GM12878 (cell line): ENCODE results near the gene COQ2. TPM values are rescaled to one million over a fixed set of nuclear protein-coding genes. Genes with fewer than 3 reads are reported as not detected.

Experiments
- ATAC-seq: fragments of 200-7000 bp; cut with Tn5 transposase; 3 replicates; pipeline ENCODE4 v1.9.1; 2020; ENCODE audit warnings: mild to moderate bottlenecking, moderate library complexity
- BruUV-seq: library from RNA; stranded (reverse); fragments of 400-500 nt; replicated peaks from 2 replicates; lab custom pipeline; 2021; lab: Mats Ljungman, UMichigan
- CTCF ChIA-PET: fragments of 300-600 bp; sonication (Branson Sonifier 250); formaldehyde crosslinking; extraction: SDS; loops from one replicate; lab custom pipeline; 2021; ENCODE audit warnings: inconsistent platforms; lab: Yijun Ruan, JAX
- POLR2A ChIA-PET: fragments of 350-600 bp; formaldehyde crosslinking; extraction: SDS; loops from one replicate; lab custom pipeline; 2021; ENCODE audit warnings: inconsistent platforms; lab: Charles Lee
- RAD21 ChIA-PET: fragments of 300-600 bp; sonication (Branson Sonifier 250); formaldehyde crosslinking; loops from one replicate; lab custom pipeline; 2023; ENCODE audit warnings: antibody characterized with exemption; ENCODE audit not compliant: unreplicated experiment; lab: Charles Lee
- SMC1A ChIA-PET: fragments of 300-600 bp; sonication (Branson Sonifier 250); formaldehyde crosslinking; loops from one replicate; lab custom pipeline; 2023; ENCODE audit not compliant: unreplicated experiment, uncharacterized antibody; lab: Charles Lee
- DNase-seq: peaks from one replicate; pipeline ENCODE4 v3.0.0-alpha.2; 2011; ENCODE audit warnings: low read depth, low spot score
- FAIRE-seq: peaks from 3 replicates; lab custom pipeline; 2011; peaks lifted over from hg19 to GRCh38; lab: Jason Lieb, UNC
- H2AFZ ChIP-seq: 2 replicates; pipeline ENCODE4 v1.6.0; 2011; ENCODE audit warnings: low read depth, low read length, control low read depth; ENCODE audit not compliant: control insufficient read depth
- H3K27ac ChIP-seq: 2 replicates; pipeline ENCODE4 v1.5.1; 2011; ENCODE audit warnings: control low read depth; ENCODE audit not compliant: control insufficient read depth, insufficient read depth
- H3K27me3 ChIP-seq, 2 experiments: replicated peaks in 1 of 2; 2 replicates each; pipeline versions ENCODE4 v1.6.0 to v1.6.1; 2011; ENCODE audit warnings: low read length in 1 of 2; ENCODE audit not compliant: control insufficient read depth in 2 of 2, insufficient read depth in 2 of 2
- H3K36me3 ChIP-seq, 2 experiments: 2 replicates each; pipeline ENCODE4 v1.5.1; 2011; ENCODE audit warnings: low read length in 1 of 2; ENCODE audit not compliant: control insufficient read depth in 2 of 2, insufficient read depth in 2 of 2
- H3K4me1 ChIP-seq: 2 replicates; pipeline ENCODE4 v1.6.1; 2011; ENCODE audit warnings: mild to moderate bottlenecking, low read length, moderate library complexity, mixed read lengths; ENCODE audit not compliant: control insufficient read depth, insufficient read depth
- H3K4me2 ChIP-seq: 2 replicates; pipeline ENCODE4 v1.6.0; 2011; ENCODE audit warnings: control low read depth; ENCODE audit not compliant: control insufficient read depth, insufficient read depth
- H3K4me3 ChIP-seq: fragments of 200-600 bp; sonication (generic); 2 replicates; pipeline ENCODE4 v1.5.1; 2016
- H3K79me2 ChIP-seq: 2 replicates; pipeline ENCODE4 v1.6.0; 2011; ENCODE audit warnings: low read length; ENCODE audit not compliant: control insufficient read depth, insufficient read depth
- H3K9ac ChIP-seq: 2 replicates; pipeline ENCODE4 v1.8.0; 2011; ENCODE audit warnings: low read length, control low read depth, mixed read lengths; ENCODE audit not compliant: control insufficient read depth, insufficient read depth
- H3K9me3 ChIP-seq: replicated peaks from 3 replicates; pipeline ENCODE4 v1.5.1; 2011; ENCODE audit warnings: mild to moderate bottlenecking, low read length; ENCODE audit not compliant: control insufficient read depth, insufficient read depth
- H4K20me1 ChIP-seq: 2 replicates; pipeline ENCODE4 v1.6.0; 2011; ENCODE audit not compliant: control insufficient read depth, insufficient read depth
- ASH2L ChIP-seq: fragments of 300-600, 200-600 bp; sonication (generic); IDR thresholded peaks from 2 replicates; pipeline ENCODE4 v1.6.1; 2017; ENCODE audit warnings: low read depth, mild to moderate bottlenecking, borderline replicate concordance
- EGR1 ChIP-seq, 2 experiments: IDR thresholded peaks; 1 replicate in 1 of 2; 2 replicates in 1 of 2; pipeline ENCODE4 v1.6.1; 2011 to 2012; ENCODE audit warnings: low read depth in 2 of 2, low read length in 2 of 2, borderline replicate concordance in 1 of 2, mild to moderate bottlenecking in 1 of 2, moderate library complexity in 1 of 2
- GABPA ChIP-seq: IDR thresholded peaks from 2 replicates; pipeline ENCODE4 v1.6.1; 2014; ENCODE audit warnings: antibody characterized with exemption, low read depth, mild to moderate bottlenecking, inconsistent platforms
- MTA2 ChIP-seq: fragments of 450-650 bp; IDR thresholded peaks from 2 replicates; pipeline ENCODE4 v1.6.1; 2016; ENCODE audit warnings: low read depth, mild to moderate bottlenecking, moderate library complexity
- MYC ChIP-seq: IDR thresholded peaks from 2 replicates; pipeline ENCODE4 v1.6.1; 2011; ENCODE audit warnings: mild to moderate bottlenecking, low read length, moderate library complexity, inconsistent platforms; ENCODE audit not compliant: insufficient read depth, insufficient replicate concordance, insufficient read length, severe bottlenecking
- NFXL1 ChIP-seq: fragments of 450-650 bp; IDR thresholded peaks from 2 replicates; pipeline ENCODE4 v1.6.1; 2017; ENCODE audit warnings: antibody characterized with exemption, mild to moderate bottlenecking, borderline replicate concordance
- NRF1 ChIP-seq: conservative IDR thresholded peaks from 2 replicates; pipeline ENCODE4 v1.6.1; 2011; ENCODE audit warnings: mild to moderate bottlenecking, low read depth, low read length, improper control_type of control experiment
- RAD21 ChIP-seq: IDR thresholded peaks from 2 replicates; pipeline ENCODE4 v1.6.1; 2011; ENCODE audit warnings: mild to moderate bottlenecking, low read depth, low read length, moderate library complexity; ENCODE audit not compliant: insufficient read depth
- SP1 ChIP-seq: IDR thresholded peaks from one replicate; pipeline ENCODE4 v1.6.1; 2011; ENCODE audit warnings: low read depth, low read length
- SPI1 ChIP-seq: IDR thresholded peaks from 2 replicates; pipeline ENCODE4 v1.6.1; 2011; ENCODE audit warnings: low read depth, mild to moderate bottlenecking, low read length, moderate library complexity, borderline replicate concordance; ENCODE audit not compliant: insufficient read depth
- TCF12 ChIP-seq: IDR thresholded peaks from 2 replicates; pipeline ENCODE4 v1.6.1; 2011; ENCODE audit warnings: low read depth, mild to moderate bottlenecking, low read length
- USF1 ChIP-seq: IDR thresholded peaks from 2 replicates; pipeline ENCODE4 v1.6.1; 2011; ENCODE audit warnings: borderline replicate concordance, low read depth, mild to moderate bottlenecking, moderate library complexity, mixed read lengths, low read length; ENCODE audit not compliant: insufficient read depth; ENCODE audit errors: extremely low read length
- ZZZ3 ChIP-seq: IDR thresholded peaks from 2 replicates; pipeline ENCODE4 v1.6.1; 2011; ENCODE audit warnings: low read depth; ENCODE audit not compliant: control insufficient read depth, insufficient read length
- WGBS: methylation state at CpG from one replicate; pipeline ENCODE4 v1.1.6; 2016; ENCODE audit warnings: low lambda C conversion rate; ENCODE audit not compliant: insufficient replicate concordance, insufficient coverage; ENCODE audit errors: missing lambda C conversion rate; 5-methylcytosine and 5-hydroxymethylcytosine counted together
- in situ Hi-C: fragments of 300-500 bp; cut with MboI; formaldehyde crosslinking; loops from 9 replicates; pipeline ENCODE4 v1.14.3; 2018; ENCODE audit warnings: mixed read lengths
- intact Hi-C: fragments of 100-400 bp; cut with micrococcal nuclease; formaldehyde crosslinking; loops from one replicate; pipeline ENCODE4 v1.14.2; 2022; ENCODE audit not compliant: unreplicated experiment
- polyA plus RNA-seq, 11 experiments: library from polyadenylated mRNA; depleted of rRNA in 4 of 11; unstranded in 6 of 11; stranded (reverse) in 5 of 11; fragments of >200 nt; fragmentation: Nextera tagmentation in 4 of 11; fragmentation: Illumina TruSeq in 1 of 11; extraction: Ambion mirVana in 4 of 11; extraction: Trizol in 1 of 11; gene quantifications; 1 replicate in 1 of 11; 2 replicates in 10 of 11; pipeline versions ENCODE4 v1.2.1 to v1.2.3, GENCODE V29; 2011 to 2016; ENCODE audit warnings: inconsistent platforms in 2 of 11, missing spikeins in 2 of 11, low read depth in 1 of 11
- total RNA-seq, 4 experiments: library from RNA; depleted of rRNA in 3 of 4; stranded (reverse); fragments of >200 nt in 3 of 4; fragmentation: Illumina TruSeq in 1 of 4; extraction: Trizol in 1 of 4; gene quantifications; 2 replicates each; pipeline versions ENCODE4 v1.2.1 to v1.2.3, GENCODE V29; 2013 to 2021
- TF ChIP-seq, protein P1 (sequence below): IDR thresholded peaks from 2 replicates; pipeline ENCODE4 v1.6.1; 2012; ENCODE audit warnings: low read depth, low read length, improper control_type of control experiment
- TF ChIP-seq, protein P2 (sequence below): IDR thresholded peaks from 2 replicates; pipeline ENCODE4 v1.6.1; 2012; ENCODE audit warnings: low read depth, low read length, improper control_type of control experiment

Gene COQ2
- total and polyA plus RNA-seq, 10 of the 15 experiments (the other 5 are each of a cell fraction or from before 2014, with no cell fraction given): 5.0 to 46.7 (median 19.1) TPM

DNA sequence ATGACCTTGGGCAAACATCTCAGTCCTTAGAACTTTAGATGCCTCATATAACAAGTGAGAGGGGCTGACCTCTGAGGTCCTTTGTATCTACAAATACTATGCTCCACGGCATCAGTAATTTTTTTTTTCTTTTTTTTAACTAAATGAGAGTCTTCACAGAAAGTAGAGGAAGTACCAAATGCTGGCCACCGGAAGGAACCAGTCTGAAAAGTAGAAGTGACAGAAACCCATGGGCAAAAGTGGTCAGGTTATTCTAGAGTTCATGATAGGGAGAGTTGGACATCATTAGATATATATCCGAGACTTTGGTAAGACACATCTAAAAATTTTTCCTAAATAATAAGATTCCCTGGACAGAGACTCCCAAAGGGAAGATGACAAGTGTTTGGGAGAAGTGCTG is 53.7 kb downstream of the COQ2 start:
- Histone ChIP-seq H3K79me2 (no peaks in the 10 kb centered on the region), H3K9me3 (no peaks in the 10 kb centered on the region; the same call in 2 of the 3 replicates), H3K36me3 (no peaks in the 10 kb centered on the region), H2AFZ (no peak overlapping the region), H3K4me3 (no peak overlapping the region), H3K9ac (no peak overlapping the region), H3K27ac (no peak overlapping the region), H3K4me2 (no peak overlapping the region), H3K27me3 (no peaks in the 10 kb centered on the region), H4K20me1 (no peaks in the 10 kb centered on the region), H3K4me1 (peaks cover 27% of the 10 kb centered on the region)
- intact Hi-C loops (loop anchor here (1.0 kb wide), 1 partner anchor 9 kb away; no protein-coding TSS in a partner anchor), in situ Hi-C loops (no loop called here)
- ATAC-seq (peak; percentile 11), FAIRE-seq (no peak), DNase-seq (no peak)
- 88% methylated on average over 3 of the region's 3 CpGs for WGBS
- ChIA-PET POLR2A (no interaction called here), RAD21 (interaction anchor here (2.0 kb wide), 1 partner anchor 13 kb away, joined by 6 read pairs; no protein-coding TSS in a partner anchor), SMC1A (interaction anchor here (1.0 to 1.1 kb wide), 2 partner anchors 9 to 13 kb away, joined by 5 read pairs; no protein-coding TSS in a partner anchor), CTCF (interaction anchor here (1.0 kb wide), 1 partner anchor 12 kb away, joined by 7 read pairs; no protein-coding TSS in a partner anchor)
- 0 out of 2 replicates have a peak, but pooled peaks have one; percentile 3 for TF ChIP-seq SPI1
- TF ChIP-seq EGR1 (IDR thresholded peaks at IDR 0.05; ENCODE audit: borderline replicate concordance in 1 of 2, low read depth in 2 of 2, low read length in 2 of 2): no peak
- TF ChIP-seq GABPA: 0 out of 2 replicates have a peak, but pooled peaks have one; percentile 1
- BruUV-seq: no TSS peak

- no TSS peak for BruUV-seq
- no peak overlapping the region for H2AFZ ChIP-seq
- intact Hi-C loops (no loop called here), in situ Hi-C loops (no loop called here)
- no peak for ATAC-seq
- H3K9ac ChIP-seq: no peak overlapping the region
- H3K27me3 ChIP-seq: no peaks in the 10 kb centered on the region
- ChIA-PET SMC1A (interaction anchor here (0.5 to 1.2 kb wide), 4 partner anchors 11 to 128 kb away, joined by 3 to 8 read pairs (median 4); no protein-coding TSS in a partner anchor), RAD21 (interaction anchor here (1.2 to 2.0 kb wide), 2 partner anchors 8 to 11 kb away, joined by 3 to 6 read pairs; no protein-coding TSS in a partner anchor), CTCF (no interaction called here), POLR2A (no interaction called here)
- H3K36me3 ChIP-seq: no peaks in the 10 kb centered on the region
- no peaks in the 10 kb centered on the region for H3K79me2 ChIP-seq
- no peak overlapping the region for H3K4me3 ChIP-seq
- no peak overlapping the region for H3K4me2 ChIP-seq
- no peak overlapping the region for H3K27ac ChIP-seq
- H3K4me1 ChIP-seq: peaks cover 20% of the 10 kb centered on the region
- 100% methylated on average over 3 of the region's 3 CpGs for WGBS
- no peaks in the 10 kb centered on the region for H4K20me1 ChIP-seq
- FAIRE-seq: no peak
- no peak for DNase-seq
- no peaks in the 10 kb centered on the region; the same call in 2 of the 3 replicates for H3K9me3 ChIP-seq
- TF ChIP-seq, protein P1, sequence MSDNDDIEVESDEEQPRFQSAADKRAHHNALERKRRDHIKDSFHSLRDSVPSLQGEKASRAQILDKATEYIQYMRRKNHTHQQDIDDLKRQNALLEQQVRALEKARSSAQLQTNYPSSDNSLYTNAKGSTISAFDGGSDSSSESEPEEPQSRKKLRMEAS: no peak
- no peak for TF ChIP-seq ASH2L
- TF ChIP-seq, protein P2, sequence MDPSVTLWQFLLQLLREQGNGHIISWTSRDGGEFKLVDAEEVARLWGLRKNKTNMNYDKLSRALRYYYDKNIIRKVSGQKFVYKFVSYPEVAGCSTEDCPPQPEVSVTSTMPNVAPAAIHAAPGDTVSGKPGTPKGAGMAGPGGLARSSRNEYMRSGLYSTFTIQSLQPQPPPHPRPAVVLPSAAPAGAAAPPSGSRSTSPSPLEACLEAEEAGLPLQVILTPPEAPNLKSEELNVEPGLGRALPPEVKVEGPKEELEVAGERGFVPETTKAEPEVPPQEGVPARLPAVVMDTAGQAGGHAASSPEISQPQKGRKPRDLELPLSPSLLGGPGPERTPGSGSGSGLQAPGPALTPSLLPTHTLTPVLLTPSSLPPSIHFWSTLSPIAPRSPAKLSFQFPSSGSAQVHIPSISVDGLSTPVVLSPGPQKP: no peak
- no peak for TF ChIP-seq TCF12
- TF ChIP-seq NRF1: no peak
- TF ChIP-seq SP1: no peak
- no peak for TF ChIP-seq MYC
- no peak for TF ChIP-seq NFXL1
- no peak for TF ChIP-seq MTA2
- TF ChIP-seq ZZZ3: no peak
- no peak for TF ChIP-seq USF1
- TF ChIP-seq RAD21: no peak
These were observed 54.8 kb downstream of the COQ2 start for GRCh38 chr4:83229791-83230190.
